Mesenteric fat pad (tissue), 1 donor: ENCODE data around the gene DENND2A. TPM values are rescaled to one million over a fixed set of nuclear protein-coding genes. Genes with fewer than 3 reads are reported as not detected.
"Not testable (repeated sequence)": the region's sequence is repeated elsewhere in the genome, so short reads cannot be mapped to it uniquely, and the experiment has no call there.

Source experiments
- DNase-seq: peaks from one replicate; pipeline ENCODE4 v3.0.0-alpha.2; 2020; ENCODE audit warnings: low spot score
- total RNA-seq: library from RNA; stranded (reverse); fragmentation: NEBNext Ultra II Directional; extraction: Animal tissue kit (Norgen Biotek cat#: 25700); gene quantifications from one replicate; pipeline ENCODE4 v1.2.1, GENCODE V29; 2021
- donor health status: DM: yes; HTN: yes; CAD: no.

DENND2A gene
- total RNA-seq, 1 donor from 2014 or later: 24.6 TPM

GRCh38 chr7:140517546-140518369 is 122.9 kb downstream of the DENND2A start:
- DNase-seq: peak; percentile 91

DNA sequence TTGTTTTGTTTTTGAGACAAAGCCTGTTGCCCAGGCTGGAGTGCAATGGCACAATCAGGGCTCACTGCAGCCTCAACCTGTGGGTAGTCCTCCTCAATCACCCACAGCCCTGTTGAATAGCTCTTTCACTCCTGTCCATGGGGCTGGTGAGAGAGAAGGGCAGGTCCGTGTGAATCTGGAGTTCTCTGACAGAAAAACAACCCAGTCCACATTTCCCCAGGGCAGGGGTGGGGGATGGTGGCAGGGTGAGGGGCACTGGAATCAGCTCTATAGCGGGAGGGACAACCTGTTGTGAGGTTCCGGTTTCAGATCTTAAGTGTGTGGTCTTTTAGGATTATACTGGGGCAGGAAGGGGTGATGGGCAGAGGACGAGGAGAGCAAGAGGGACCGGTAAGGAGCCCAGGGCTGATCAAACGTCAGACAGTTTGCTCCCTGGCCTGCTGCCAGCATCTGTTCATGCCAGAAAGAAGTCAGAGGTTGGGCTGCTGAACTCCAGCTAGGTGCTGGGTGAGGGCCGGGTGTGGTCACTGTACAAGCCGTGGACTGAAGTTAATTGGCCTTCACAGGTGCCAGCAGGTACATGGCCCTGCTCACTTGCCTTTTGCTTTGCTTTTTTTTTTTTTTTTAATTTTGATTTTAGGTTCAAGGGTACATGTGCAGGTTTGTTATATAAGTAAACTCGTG is 128.2 kb downstream of the DENND2A start:
- no peak for DNase-seq

- DNase-seq: no peak
These were observed 130.8 kb downstream of the DENND2A start for GRCh38 chr7:140509789-140510188.

- not testable (repeated sequence) for DNase-seq
These were observed 133.1 kb downstream of the DENND2A start for GRCh38 chr7:140507556-140507955.

DNA sequence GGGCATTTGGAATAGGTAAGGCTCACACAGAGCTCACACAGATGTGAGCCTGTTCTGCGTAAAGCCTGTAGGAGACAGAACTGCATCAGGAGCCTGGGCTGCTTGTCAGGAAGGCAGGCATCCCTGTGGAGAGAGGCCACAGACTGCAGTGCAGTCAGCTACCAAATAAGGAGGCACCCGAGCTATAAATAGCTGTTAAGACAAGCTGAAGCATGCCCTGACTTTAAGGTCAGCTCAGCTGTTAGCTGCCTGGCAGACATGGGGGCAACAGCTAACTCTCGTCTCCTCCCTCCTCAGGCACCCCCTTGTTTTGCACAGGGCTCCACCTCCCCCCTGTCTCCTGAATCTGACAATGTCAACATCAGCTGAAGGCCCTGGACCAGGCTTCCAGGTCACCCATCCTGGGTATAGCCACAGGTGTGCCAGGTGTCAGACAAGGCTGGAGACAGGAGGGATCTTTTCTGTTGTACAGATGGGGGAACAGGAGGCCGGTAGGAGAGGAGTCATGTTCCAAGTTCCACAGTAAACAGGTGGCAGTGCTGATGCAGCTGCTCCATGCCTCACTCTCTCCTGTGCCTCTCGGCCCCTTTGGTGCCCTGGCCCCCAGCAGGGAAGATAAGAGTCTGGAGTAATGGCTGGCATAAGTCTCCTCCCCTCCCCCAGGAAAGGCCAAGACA is 133.7 kb downstream of the DENND2A start:
- no peak for DNase-seq

- DNase-seq: no peak
These were observed 138.6 kb downstream of the DENND2A start for GRCh38 chr7:140501966-140502365.

- DNase-seq: not testable (repeated sequence)
These were observed 142.8 kb downstream of the DENND2A start for GRCh38 chr7:140497807-140498206.

- no peak for DNase-seq
These were observed 143.3 kb downstream of the DENND2A start for GRCh38 chr7:140497241-140497769.

GRCh38 chr7:140495514-140496097 is 145.0 kb downstream of the DENND2A start:
- no peak for DNase-seq

DNA sequence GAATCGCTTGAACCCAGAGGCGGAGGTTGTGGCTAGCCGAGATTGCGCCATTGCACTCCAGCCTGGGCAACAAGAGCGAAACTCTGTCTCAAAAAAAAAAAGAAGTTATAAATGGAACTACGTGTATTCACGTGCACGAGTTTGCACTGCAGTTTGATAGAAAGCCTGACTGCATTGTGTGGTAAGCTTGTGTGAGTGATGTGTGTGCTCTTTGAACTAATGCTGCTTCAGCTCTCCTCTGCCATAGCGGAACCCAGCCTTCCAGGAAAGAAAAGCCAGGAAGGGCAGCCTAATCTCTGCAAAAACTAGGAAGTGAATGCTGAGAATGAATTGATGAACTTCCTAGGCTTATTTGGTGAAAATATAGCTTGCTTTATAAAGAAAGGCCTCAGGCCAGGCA is 145.7 kb downstream of the DENND2A start:
- DNase-seq: no peak

- DNase-seq: no peak
These were observed 151.6 kb downstream of the DENND2A start for GRCh38 chr7:140489026-140489359.

GRCh38 chr7:140485500-140486265 is 154.9 kb downstream of the DENND2A start:
- DNase-seq: no peak

GRCh38 chr7:140484951-140485499 is 155.6 kb downstream of the DENND2A start:
- DNase-seq: no peak

- no peak for DNase-seq
These were observed 156.1 kb downstream of the DENND2A start for GRCh38 chr7:140484479-140484878.

- no peak for DNase-seq
These were observed 160.9 kb downstream of the DENND2A start for GRCh38 chr7:140479739-140480084.

DNA sequence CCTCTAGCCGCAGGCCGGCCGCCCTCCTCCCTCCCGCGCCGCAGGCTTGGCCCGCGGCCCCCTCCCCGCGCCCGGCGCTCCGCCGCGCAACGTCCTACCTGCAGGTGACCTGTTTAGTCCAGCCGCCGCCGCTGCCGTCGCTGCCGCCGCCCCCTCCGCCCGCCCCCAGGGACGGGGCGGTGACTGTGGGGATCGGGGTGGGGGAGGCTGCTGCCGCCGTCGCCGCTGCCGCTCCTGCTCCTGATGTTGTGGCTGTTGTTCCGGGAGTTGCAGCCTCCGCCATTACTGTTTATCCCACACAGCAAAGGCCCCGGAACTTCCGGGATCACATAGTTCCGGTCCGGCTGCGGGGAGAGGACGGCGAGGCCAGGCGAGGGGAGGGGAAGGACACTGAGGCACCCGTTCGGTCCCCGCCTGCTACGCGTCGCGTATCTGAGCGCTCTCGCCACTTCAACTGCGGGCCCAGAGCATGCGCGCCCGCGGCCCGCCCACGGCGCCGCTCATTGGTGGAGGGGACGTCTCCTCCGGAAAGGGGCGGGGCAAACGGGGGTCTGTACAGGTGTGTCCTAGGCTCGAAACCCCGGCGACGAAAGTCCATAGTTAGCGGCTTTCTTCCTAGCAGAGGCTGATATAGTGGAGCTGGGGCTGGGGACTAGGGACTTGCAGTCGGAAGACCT is 161.4 kb downstream of the DENND2A start, which contains the start of gene MKRN1:
Gene MKRN1 (minus strand): TSS at position 444 of the 677 bp plus-strand sequence. CDS start 161 bp downstream, at position 283.
- peak; percentile 97 for DNase-seq

DNA sequence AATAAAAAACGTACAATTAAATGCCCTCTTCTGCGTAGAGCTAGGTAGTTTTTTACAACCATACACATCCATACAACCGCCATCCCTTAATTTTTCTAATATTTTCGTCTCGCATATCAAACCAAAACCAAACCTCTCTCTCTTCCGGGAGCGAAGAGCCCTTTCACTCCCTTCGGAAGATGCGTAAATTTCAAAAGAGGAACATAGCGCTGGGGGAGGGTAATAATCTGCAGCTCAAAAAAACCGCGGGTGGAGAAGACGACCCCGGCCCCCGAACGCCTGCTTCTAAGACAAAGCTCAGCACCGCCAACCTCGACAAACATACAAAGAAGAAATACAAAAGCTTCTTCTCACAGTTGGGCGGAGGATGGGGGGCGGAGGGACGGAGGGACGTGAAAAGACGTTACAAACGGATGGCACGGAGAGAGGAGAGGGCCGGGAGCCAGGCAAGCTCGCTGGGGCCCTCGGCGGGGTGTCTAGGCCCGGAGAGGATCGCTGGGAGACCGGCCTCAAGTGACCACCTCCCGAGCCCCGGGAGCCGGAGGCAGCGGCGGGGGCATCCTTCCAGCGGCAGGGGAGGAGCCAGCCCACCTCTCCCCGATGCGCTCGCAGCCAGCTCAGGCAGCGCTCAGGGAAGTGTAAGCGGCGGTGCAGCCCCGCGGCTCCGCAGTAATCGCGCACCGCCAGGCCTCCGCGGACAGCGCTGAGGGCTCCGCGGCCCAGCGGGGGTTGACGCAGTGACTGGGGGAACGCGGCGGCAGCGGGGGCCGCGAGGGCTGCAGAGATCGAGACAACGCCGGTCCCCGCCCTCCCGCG is 162.2 kb downstream of the DENND2A start:
- DNase-seq: peak; percentile 85

GRCh38 chr7:140476698-140477261 is 163.8 kb downstream of the DENND2A start:
- DNase-seq: peak; percentile 20
